ENCODE data around the gene AR.

The AR gene

GRCh38 chrX:67726018-67726417 lies 182.2 kb downstream of the AR start:
- POLR2A ChIA-PET, result no interaction called here
- no peak for DNase-seq (ENCODE audit: extremely low spot score)
- no peak for TF ChIP-seq CTCF (IDR thresholded peaks at IDR 0.05; ENCODE audit: control extremely low read depth, extremely low read depth, low read depth, missing control alignments)
- CTCF ChIA-PET, result no interaction called here

- ChIA-PET CTCF (no interaction called here), POLR2A (no interaction called here)
- DNase-seq (ENCODE audit: extremely low spot score), result no peak
- TF ChIP-seq CTCF (IDR thresholded peaks at IDR 0.05; ENCODE audit: control extremely low read depth, extremely low read depth, low read depth, missing control alignments), result no peak
Observed at GRCh38 chrX:67727576-67727975, 183.8 kb downstream of the AR start.

DNA sequence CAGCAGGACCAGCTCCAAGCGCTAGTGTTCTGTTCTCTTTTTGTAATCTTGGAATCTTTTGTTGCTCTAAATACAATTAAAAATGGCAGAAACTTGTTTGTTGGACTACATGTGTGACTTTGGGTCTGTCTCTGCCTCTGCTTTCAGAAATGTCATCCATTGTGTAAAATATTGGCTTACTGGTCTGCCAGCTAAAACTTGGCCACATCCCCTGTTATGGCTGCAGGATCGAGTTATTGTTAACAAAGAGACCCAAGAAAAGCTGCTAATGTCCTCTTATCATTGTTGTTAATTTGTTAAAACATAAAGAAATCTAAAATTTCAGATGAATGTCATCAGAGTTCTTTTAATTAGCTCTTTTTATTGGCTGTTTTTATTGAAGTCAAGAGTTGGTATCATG lies 186.5 kb downstream of the AR start:
- CTCF ChIA-PET, result no interaction called here
- TF ChIP-seq CTCF (IDR thresholded peaks at IDR 0.05; ENCODE audit: control extremely low read depth, extremely low read depth, low read depth, missing control alignments), result no peak
- POLR2A ChIA-PET, result no interaction called here
- DNase-seq (ENCODE audit: extremely low spot score), result no peak

- ChIA-PET POLR2A (no interaction called here), CTCF (no interaction called here)
- no peak for TF ChIP-seq CTCF (IDR thresholded peaks at IDR 0.05; ENCODE audit: control extremely low read depth, extremely low read depth, low read depth, missing control alignments)
- no peak for DNase-seq (ENCODE audit: extremely low spot score)
Observed at GRCh38 chrX:67731061-67731460, 187.2 kb downstream of the AR start.

GRCh38 chrX:67732864-67733263 lies 189.0 kb downstream of the AR start:
- CTCF ChIA-PET, result no interaction called here
- no peak for TF ChIP-seq CTCF (IDR thresholded peaks at IDR 0.05; ENCODE audit: control extremely low read depth, extremely low read depth, low read depth, missing control alignments)
- no peak for DNase-seq (ENCODE audit: extremely low spot score)
- POLR2A ChIA-PET, result no interaction called here

- ChIA-PET POLR2A (no interaction called here), CTCF (no interaction called here)
- no peak for TF ChIP-seq CTCF (IDR thresholded peaks at IDR 0.05; ENCODE audit: control extremely low read depth, extremely low read depth, low read depth, missing control alignments)
- DNase-seq (ENCODE audit: extremely low spot score), result no peak
Observed at GRCh38 chrX:67734111-67734753, 190.4 kb downstream of the AR start.

DNA sequence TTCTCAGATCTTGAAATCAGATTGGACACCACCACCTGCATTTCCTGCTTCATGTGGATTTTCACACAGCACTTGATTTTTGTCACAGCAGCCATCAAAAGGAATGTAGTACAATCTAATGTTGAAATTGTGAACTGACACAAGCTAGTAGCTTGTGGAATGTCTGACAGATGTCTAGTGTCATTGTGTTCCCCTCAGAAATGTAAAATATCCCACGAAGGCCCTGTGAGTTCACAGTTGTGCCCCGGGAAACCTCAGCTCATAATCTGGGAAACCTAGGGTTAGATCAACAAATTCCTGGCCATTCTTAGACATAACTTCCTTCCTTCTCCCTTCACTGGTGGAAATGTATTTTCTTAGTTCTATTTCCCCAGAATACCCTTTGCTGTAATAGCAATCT lies 205.7 kb downstream of the AR start:
- no peak for TF ChIP-seq CTCF (IDR thresholded peaks at IDR 0.05; ENCODE audit: control extremely low read depth, extremely low read depth, low read depth, missing control alignments)
- ChIA-PET POLR2A (no interaction called here), CTCF (no interaction called here)
- DNase-seq (ENCODE audit: extremely low spot score), result no peak

Measured in GM10248 (cell line).